MM.1S (cell line): ENCODE data around the gene FAM180B.
A peak's percentile ranks its signal among the peaks of the same experiment; 100 is the strongest.

Source experiments
- DNase-seq: peaks from one replicate; pipeline ENCODE4 v3.0.0-alpha.2; 2015
- H2AFZ ChIP-seq: fragments of 300-600 bp; sonication (generic); 2 replicates; pipeline ENCODE4 v1.6.0; 2016; ENCODE audit warnings: antibody characterized with exemption, low read length
- H3F3A ChIP-seq: fragments of 300-600 bp; sonication (generic); 2 replicates; pipeline ENCODE4 v1.6.1; 2016; ENCODE audit warnings: mild to moderate bottlenecking, antibody characterized with exemption, low read length, moderate library complexity, mixed read lengths; ENCODE audit not compliant: insufficient read depth
- H3K27ac ChIP-seq: fragments of 300-600 bp; sonication (generic); 2 replicates; pipeline ENCODE4 v1.5.1; 2016; ENCODE audit warnings: mild to moderate bottlenecking, low read length
- H3K27me3 ChIP-seq: fragments of 300-600 bp; sonication (generic); replicated peaks from 2 replicates; pipeline ENCODE4 v1.6.0; 2016; ENCODE audit warnings: low read length; ENCODE audit not compliant: insufficient read depth
- H3K36me3 ChIP-seq: fragments of 300-600 bp; sonication (generic); replicated peaks from 2 replicates; pipeline ENCODE4 v1.6.1; 2016; ENCODE audit warnings: mild to moderate bottlenecking, low read length, mixed read lengths; ENCODE audit not compliant: insufficient read depth
- H3K4me1 ChIP-seq: fragments of 300-600 bp; sonication (generic); 2 replicates; pipeline ENCODE4 v1.6.1; 2016; ENCODE audit warnings: low read length, mixed read lengths
- H3K4me2 ChIP-seq: fragments of 300-600 bp; sonication (generic); 2 replicates; pipeline ENCODE4 v1.6.0; 2016; ENCODE audit warnings: low read depth, low read length
- H3K4me3 ChIP-seq: fragments of 300-600 bp; sonication (generic); 2 replicates; pipeline ENCODE4 v1.5.1; 2016; ENCODE audit warnings: low read length, mixed read lengths
- H3K79me2 ChIP-seq: fragments of 300-600 bp; sonication (generic); 2 replicates; pipeline ENCODE4 v1.6.1; 2016; ENCODE audit warnings: mixed run types, low read length, mixed read lengths
- H3K9ac ChIP-seq: fragments of 300-600 bp; sonication (generic); 2 replicates; pipeline ENCODE4 v1.6.1; 2016; ENCODE audit warnings: low read length, mixed read lengths
- H3K9me2 ChIP-seq: fragments of 300-600 bp; sonication (generic); replicated peaks from 2 replicates; pipeline ENCODE4 v1.6.1; 2016; ENCODE audit warnings: mild to moderate bottlenecking, low read length, mixed read lengths; ENCODE audit not compliant: insufficient read depth
- H3K9me3 ChIP-seq: fragments of 300-600 bp; sonication (generic); replicated peaks from 2 replicates; pipeline ENCODE4 v1.6.1; 2016; ENCODE audit warnings: mild to moderate bottlenecking, low read length, mixed read lengths; ENCODE audit not compliant: insufficient read depth
- H4K20me1 ChIP-seq: fragments of 300-600 bp; sonication (generic); 2 replicates; pipeline ENCODE4 v1.6.1; 2016; ENCODE audit warnings: mild to moderate bottlenecking, low read length, moderate library complexity, mixed read lengths; ENCODE audit not compliant: insufficient read depth
- EZH2 ChIP-seq: fragments of 300-600 bp; sonication (generic); optimal IDR thresholded peaks from 2 replicates; pipeline ENCODE3; 2017; ENCODE audit warnings: low read depth, mild to moderate bottlenecking, antibody characterized with exemption, low read length, mixed read lengths
- EZH2phosphoT487 ChIP-seq: fragments of 300-600 bp; sonication (generic); IDR thresholded peaks from 2 replicates; pipeline ENCODE4 v1.6.1; 2018; ENCODE audit warnings: antibody characterized with exemption, low read length
- TF ChIP-seq, protein P1 (sequence below): fragments of 300-600 bp; sonication (generic); IDR thresholded peaks from 2 replicates; pipeline ENCODE4 v1.5.1; 2016; ENCODE audit warnings: antibody characterized with exemption, low read length, mixed read lengths

FAM180B gene

DNA sequence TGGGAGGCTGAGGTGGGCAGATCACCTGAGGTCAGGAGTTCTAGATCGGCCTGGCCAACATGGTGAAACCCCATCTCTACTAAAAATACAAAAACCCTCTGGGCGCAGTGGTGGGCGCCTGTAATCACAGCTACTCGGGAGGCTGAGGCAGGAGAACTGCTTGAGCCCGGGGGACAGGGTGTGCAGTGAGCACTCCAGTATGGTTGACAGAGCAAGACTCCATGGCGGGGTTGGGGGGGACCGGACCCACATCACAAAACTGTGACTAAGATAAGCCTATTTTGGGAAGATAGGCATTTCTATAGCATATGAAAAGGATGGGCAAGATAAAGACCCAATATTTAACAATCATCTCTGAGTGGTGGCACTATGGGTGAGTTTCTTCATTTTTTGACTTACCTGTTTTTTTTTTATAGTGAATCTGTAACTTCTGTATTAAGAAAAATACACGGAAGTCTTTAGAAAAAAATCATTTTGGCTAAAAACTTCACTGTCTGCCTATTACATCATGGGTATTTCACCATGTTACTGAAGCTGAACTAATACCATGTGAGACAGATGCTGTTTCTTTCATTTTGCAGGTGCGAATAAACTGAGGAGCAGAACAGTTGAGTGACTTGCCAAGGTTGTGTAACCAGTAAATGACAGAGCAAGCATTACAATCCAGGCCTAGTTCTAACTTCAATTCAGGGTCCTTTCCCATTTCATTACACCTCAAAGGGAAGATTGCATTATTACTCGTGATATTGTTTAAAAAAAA lies 36.0 kb upstream of the FAM180B start:
- H3K4me2 ChIP-seq = peak overlapping the region; percentile 85; the same call in 1 of the 2 replicates
- H3K27ac ChIP-seq = no peak overlapping the region
- no peak overlapping the region for H2AFZ ChIP-seq
- peaks cover 73% of the 10 kb centered on the region for H3K79me2 ChIP-seq
- no peak overlapping the region for H3K4me3 ChIP-seq
- no peaks in the 10 kb centered on the region for H3K9me2 ChIP-seq
- TF ChIP-seq EZH2 (no peak), EZH2phosphoT487 (no peak)
- TF ChIP-seq, protein P1, sequence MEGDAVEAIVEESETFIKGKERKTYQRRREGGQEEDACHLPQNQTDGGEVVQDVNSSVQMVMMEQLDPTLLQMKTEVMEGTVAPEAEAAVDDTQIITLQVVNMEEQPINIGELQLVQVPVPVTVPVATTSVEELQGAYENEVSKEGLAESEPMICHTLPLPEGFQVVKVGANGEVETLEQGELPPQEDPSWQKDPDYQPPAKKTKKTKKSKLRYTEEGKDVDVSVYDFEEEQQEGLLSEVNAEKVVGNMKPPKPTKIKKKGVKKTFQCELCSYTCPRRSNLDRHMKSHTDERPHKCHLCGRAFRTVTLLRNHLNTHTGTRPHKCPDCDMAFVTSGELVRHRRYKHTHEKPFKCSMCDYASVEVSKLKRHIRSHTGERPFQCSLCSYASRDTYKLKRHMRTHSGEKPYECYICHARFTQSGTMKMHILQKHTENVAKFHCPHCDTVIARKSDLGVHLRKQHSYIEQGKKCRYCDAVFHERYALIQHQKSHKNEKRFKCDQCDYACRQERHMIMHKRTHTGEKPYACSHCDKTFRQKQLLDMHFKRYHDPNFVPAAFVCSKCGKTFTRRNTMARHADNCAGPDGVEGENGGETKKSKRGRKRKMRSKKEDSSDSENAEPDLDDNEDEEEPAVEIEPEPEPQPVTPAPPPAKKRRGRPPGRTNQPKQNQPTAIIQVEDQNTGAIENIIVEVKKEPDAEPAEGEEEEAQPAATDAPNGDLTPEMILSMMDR = no peak
- no peaks in the 10 kb centered on the region for H3K36me3 ChIP-seq
- no peaks in the 10 kb centered on the region for H3K27me3 ChIP-seq
- DNase-seq = no peak
- H3F3A ChIP-seq = peaks cover 7% of the 10 kb centered on the region
- peaks cover 13% of the 10 kb centered on the region for H3K4me1 ChIP-seq
- H3K9ac ChIP-seq = no peak overlapping the region
- peaks cover 21% of the 10 kb centered on the region for H4K20me1 ChIP-seq
- H3K9me3 ChIP-seq = no peaks in the 10 kb centered on the region

DNA sequence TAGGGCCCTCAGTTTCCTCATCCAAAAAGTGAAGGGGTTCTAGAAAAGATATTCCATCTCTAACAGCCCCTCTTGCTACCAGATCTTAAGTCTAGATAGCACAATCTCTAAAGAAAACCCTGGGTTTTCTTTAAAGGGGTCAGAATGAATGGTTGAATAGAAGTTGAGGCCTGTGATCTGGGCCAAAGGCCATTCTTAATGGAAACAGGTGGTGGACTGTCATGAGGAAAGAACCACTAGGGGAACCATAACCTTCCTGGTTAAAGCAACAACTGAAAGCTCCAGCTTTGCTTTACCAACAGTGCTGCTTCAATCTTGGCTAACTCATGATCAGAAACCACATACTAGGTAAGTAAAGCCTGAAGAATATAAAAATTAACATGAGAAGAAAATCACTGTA lies 35.4 kb upstream of the FAM180B start:
- H3F3A ChIP-seq = peaks cover 7% of the 10 kb centered on the region
- TF ChIP-seq EZH2phosphoT487 = no peak
- TF ChIP-seq, protein P1 = peak; percentile 59
- H3K4me1 ChIP-seq = peaks cover 13% of the 10 kb centered on the region
- peak overlapping the region; percentile 85 for H3K4me2 ChIP-seq
- H3K27me3 ChIP-seq = no peaks in the 10 kb centered on the region
- H3K79me2 ChIP-seq = peaks cover 69% of the 10 kb centered on the region
- H3K27ac ChIP-seq = peak overlapping the region; percentile 10; the same call in 1 of the 2 replicates
- no peak overlapping the region for H2AFZ ChIP-seq
- no peak overlapping the region; the same call in 1 of the 2 replicates for H3K9ac ChIP-seq
- no peaks in the 10 kb centered on the region for H3K36me3 ChIP-seq
- H4K20me1 ChIP-seq = peaks cover 21% of the 10 kb centered on the region
- H3K9me2 ChIP-seq = no peaks in the 10 kb centered on the region
- DNase-seq = peak; percentile 60
- H3K4me3 ChIP-seq = peak overlapping the region; percentile 79; the same call in 1 of the 2 replicates
- no peaks in the 10 kb centered on the region for H3K9me3 ChIP-seq

DNA sequence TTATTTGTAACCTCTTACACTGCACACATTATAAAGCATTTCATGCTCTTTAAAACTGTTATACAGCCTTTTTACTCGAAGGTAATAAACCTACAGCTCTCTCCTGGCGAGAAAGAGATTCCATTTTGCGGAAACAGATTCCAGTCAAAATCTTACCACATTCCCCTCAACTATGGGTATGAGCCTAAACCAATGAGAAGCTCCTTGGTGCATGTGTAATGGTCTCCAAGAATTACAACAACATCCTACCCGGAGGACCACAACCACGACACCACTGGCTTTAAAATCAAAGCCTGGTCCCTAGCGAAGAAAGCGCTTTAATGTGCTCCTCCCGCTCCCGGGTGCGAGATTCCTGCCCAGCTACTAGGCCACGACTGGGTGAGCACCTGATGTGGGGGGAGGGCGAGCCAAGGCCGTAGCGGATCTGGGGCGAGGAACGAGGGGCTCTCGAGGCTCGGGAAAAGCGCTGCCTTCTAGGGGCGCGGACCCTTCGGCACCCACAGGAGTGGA lies 34.4 kb upstream of the FAM180B start:
- Histone ChIP-seq H3K36me3 (no peaks in the 10 kb centered on the region), H3K79me2 (peaks cover 59% of the 10 kb centered on the region), H3K4me1 (peaks cover 13% of the 10 kb centered on the region), H3K9me3 (no peaks in the 10 kb centered on the region), H3K9me2 (no peaks in the 10 kb centered on the region), H4K20me1 (peaks cover 17% of the 10 kb centered on the region), H3K4me2 (peak overlapping the region; percentile 85), H3K27ac (peak overlapping the region; percentile 53; the same call in 1 of the 2 replicates), H2AFZ (peak overlapping the region; percentile 50), H3K4me3 (peak overlapping the region; percentile 79), H3F3A (peaks cover 7% of the 10 kb centered on the region), H3K27me3 (no peaks in the 10 kb centered on the region), H3K9ac (peak overlapping the region; percentile 72)
- DNase-seq = peak; percentile 35
- TF ChIP-seq EZH2phosphoT487 (no peak), EZH2 (no peak)
- TF ChIP-seq, protein P1 = no peak
